GM21717 (cell line): Measurements from ENCODE around the gene ELFN1.

Experiments
- ATAC-seq: cut with Tn5 transposase; IDR thresholded peaks from one replicate; pipeline ENCODE4 v1.9.1; 2021; ENCODE audit warnings: mild to moderate bottlenecking, moderate library complexity; ENCODE audit not compliant: unreplicated experiment

Gene ELFN1

GRCh38 chr7:1693419-1693990, 23.4 kb downstream of the ELFN1 start:
- ATAC-seq, result no peak

DNA sequence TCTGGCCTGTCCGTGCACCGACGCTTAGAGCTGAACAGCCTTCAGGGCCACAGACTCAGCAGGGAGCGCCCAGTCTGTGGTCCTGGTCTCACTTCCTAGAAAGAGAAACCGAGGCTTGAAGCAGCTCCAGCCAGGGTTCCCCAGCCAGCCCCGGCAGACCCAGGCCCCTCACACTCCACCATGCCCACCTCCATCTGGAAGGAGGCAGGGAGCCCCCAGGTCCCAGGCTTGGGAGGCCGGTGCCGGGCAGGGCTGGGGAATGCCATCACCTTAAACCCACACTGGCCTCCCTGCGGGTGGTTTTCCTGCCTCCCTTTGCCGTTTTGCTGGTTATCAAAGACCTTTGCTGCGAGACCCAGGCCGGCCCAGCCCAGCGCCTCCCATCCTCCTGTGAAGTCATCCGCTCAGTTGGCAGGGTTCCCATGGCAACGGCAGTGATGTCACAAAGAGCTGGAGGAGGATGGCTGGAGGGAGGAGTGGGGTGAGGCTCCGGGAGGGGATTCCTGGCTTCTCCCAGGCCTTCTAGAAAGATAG, 24.0 kb downstream of the ELFN1 start:
- ATAC-seq, result no peak

DNA sequence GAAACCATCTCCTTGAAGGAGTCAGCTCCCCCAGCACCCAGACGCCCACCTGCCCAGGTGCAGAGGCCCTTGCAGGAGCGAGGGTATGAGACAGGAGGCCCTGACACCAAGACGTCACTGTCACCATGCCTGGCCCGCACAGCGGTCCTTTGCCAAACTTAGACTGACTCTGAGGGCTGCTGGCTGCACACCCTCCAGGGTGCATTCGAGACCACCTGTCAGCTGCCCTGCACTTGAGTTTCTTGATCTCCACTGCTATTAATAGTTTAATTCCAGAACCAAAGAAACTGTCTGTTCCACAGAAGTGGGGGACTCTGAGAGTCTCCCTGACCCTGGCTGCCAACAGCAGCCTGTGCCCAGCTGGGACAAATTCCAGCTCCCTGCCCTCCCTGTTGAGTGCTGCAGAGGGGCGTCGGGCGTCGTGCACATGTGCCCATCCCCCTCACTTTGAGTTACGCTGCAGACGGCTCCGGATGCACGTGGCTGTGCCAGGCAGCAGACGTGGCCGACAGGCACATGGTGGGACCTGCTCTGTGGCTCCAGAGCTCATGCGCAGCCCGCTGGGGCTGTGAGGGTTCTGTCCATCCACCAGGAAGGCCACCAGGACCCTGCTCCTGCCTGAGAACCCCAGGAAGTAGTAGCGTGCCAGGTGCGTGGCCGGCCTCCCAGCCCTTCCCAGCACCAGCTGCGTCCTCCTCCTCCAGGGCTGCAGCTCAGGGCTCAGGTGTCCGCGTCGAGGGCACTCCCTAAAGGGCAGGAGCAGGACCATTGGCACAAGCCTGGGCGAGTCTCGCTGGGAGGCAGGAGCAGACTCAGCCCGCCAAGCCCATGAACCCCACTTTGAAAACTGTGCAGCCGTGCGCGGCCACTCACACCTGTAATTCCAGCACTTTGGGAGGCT, 24.8 kb downstream of the ELFN1 start:
- ATAC-seq, result no peak

DNA sequence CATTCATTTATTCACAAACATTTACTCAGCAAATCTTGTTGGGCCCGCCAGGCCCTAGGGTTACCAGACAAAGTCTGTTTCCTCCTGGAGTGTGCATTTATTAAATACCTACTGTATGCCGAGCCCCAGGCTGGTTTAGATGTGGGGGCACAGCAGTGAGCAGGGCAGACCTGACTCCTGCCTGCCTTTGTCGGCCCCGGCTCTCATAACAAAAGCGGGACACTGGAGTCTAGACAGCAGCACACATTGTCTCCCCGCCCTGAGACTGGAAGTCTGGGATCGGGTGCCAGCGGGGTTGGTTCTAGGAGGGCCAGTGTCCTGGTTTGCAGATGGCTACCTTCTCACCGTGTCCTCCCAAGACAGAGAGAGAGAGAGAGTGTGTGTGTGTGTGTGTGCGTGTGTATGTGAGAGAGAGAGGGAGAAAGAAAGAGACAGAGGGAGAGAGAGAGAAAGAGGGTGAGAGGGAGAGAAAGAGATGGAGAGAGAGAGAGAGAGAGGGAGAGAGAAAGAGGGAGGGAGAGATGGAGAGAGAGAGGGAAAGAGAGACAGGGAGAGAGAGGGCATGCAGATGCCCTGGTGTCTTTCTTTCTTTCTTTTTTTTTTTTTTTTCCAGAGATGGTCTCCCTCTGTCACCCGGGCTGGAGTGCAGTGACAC, 25.9 kb downstream of the ELFN1 start:
- no peak for ATAC-seq

GRCh38 chr7:1696671-1697498, 26.8 kb downstream of the ELFN1 start:
- ATAC-seq, result no peak

DNA sequence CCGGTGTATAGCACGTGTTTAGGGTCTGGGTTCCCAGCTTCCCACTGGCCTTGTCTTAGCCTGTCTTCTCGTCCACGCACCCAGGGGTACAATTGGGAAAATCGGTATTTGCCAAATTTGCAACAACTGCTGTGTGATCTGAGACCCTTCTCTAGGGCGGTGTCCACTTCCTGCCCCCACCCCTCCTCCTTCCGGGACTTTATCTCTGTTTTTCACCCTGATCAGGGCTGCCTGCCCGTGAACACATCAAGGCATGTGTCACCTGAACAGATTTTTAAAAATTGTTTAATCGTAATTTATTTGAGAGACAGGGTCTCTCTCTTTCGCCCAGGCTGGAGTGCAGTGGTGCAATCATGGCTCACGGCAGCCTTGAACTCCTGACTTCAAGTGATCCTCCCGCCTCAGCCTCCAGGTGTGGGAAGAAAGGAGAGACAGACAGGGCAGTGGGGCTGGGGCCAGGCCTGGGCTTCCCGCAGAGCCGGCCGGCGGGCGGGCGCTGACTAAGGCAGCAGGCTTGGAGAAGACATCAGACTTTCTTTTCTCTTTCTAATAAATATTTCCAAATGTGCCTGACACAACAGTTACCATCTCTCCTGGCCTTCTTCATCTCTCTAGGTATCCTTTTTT, 27.5 kb downstream of the ELFN1 start:
- ATAC-seq, result no peak

- ATAC-seq, result no peak
Observed at GRCh38 chr7:1698201-1698600, 28.1 kb downstream of the ELFN1 start.

DNA sequence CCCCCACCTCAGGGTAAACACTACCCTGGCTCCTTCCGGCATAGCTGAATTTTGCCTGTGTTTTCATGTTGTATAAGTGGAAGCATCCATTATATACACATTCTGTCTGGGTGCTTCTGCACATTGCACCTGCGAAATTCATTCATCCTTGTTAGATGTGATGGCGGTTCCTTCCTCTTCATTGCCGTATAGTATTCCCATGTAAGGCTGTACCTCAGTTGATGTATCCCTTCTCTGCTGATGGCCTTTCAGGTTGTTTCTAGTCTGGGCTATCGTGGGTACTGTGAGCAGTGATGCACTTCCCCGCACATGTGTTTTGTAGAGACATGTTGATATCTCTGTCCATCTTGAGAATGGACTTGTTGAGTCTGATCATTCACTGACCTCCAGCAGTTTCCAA, 28.9 kb downstream of the ELFN1 start:
- ATAC-seq, result no peak

GRCh38 chr7:1700086-1700485, 30.0 kb downstream of the ELFN1 start:
- no peak for ATAC-seq

DNA sequence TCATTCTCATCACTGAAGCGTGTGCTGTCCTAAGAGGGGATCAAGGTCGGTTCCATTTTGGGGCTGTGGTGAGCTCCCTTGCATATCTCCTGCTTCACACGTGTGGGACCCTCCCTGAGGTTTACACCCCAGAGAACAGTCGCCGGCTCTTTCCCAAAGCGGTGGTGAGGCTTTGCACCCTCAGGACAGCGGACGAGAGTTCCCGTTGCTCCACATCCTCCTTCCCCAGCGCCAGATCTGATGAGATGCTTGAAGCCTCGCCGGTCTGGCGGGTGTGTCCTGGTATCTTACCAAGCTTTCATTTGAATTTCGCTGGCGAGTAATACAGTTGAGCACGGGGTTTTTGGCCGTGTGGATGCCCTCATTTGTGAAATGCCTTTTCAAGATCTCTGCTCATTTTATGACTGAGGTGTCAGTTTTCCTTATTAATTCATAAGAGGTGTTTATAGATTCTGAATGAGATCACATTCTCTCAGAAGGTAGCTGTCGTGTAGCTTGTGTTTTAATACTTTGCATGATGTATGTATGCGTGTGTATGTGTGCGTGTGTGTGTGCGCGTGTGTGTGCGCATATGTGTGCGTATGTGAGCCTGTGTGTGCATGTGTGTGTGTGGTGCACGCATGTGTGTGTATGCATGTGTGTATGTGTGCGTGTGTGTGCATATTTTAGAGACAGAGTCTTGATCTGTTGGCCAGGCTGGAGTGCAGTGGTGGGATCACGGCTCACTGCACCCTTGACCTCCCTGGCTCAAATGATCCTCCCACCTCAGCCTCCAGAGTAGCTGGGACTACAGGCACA, 30.7 kb downstream of the ELFN1 start:
- ATAC-seq, result no peak

GRCh38 chr7:1702652-1703051, 32.6 kb downstream of the ELFN1 start:
- no peak for ATAC-seq

- no peak for ATAC-seq
Observed at GRCh38 chr7:1703441-1703840, 33.4 kb downstream of the ELFN1 start.

DNA sequence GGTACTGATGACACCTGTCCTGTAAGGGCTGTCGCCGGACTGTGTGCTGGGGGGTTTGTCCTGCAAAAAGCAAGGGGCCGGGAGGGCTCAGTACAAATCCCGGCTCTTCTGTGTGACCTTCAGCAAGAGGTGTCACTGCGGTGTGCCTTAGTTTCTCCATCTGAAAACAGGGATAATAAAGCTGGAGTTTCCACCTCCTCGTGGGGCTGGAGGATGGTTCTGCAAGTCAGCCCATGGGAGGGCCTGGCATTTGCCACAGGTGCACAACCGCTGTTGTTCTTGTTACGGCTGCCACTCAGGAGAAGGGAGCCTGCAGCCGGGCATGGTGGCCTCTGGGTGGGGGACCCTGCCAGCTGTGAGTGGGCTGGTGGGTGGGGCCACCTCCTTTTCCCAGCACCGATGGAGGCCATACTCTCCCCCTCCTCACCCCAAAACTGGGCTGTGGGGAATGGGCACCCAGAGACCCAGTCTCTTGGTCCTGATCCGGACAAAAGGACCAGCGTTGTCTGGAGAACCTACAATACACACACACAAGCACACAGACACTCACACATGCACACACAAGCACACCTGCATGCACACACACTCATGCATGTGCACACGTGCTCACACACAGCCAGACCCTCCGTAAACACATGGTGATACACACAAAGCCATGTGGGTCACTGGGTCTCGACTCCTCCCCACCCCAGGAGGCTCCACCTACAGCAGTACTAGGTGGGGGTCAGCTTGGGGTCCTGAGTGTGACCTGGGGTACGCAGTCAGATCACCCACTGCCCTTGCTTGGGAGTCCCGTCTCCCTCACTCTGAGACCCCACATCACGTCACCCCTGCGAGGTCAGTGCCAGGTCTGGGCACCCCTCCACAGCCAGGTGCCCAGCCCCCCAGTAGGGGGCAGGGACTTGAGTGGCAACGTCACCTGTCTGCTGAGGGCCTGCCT, 34.1 kb downstream of the ELFN1 start:
- ATAC-seq, result no peak

DNA sequence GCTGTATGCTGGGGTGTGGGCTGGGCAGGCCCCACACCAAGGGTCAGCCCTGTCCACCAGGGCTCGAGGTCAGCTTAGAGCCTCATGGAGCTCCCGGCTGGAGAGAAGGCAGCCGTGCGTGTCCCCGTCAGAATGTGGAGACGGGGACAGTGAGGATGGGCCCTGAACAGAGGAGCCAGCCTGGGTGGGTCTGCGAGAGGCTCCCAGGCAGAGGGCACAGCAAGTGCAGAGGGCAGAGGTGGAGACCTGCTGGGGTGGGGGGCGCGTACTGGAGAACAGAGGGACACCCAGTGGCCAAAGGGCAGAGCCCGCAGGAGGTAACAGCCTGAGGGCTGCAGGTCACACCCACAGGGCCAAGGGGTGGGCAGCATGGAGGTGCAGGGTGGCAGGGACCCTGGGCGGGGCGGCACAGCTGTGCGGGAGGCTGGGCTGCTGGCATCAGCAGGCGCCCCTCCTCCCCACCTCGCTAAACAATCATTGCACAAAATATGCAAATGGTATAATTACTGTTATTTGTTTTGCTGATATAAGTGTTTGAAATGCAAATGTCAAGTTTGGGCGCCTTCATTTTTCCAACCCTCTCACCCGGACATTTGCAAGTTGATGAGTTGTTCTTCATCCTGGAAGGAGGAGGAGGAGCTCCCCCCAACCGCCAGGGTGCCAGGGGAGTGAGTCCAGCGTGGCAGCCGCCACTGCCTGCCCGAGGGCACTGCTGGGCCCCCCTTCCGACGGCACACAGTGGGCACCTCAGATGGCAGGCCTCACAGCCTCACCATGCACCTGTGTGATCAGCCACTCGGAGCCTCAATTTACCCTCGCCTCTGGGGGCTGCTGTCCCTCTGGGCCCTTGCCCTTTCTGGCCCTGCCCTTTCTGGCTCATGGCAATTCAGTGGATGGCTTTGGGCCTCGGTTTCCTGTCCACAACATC, 35.0 kb downstream of the ELFN1 start:
- no peak for ATAC-seq

DNA sequence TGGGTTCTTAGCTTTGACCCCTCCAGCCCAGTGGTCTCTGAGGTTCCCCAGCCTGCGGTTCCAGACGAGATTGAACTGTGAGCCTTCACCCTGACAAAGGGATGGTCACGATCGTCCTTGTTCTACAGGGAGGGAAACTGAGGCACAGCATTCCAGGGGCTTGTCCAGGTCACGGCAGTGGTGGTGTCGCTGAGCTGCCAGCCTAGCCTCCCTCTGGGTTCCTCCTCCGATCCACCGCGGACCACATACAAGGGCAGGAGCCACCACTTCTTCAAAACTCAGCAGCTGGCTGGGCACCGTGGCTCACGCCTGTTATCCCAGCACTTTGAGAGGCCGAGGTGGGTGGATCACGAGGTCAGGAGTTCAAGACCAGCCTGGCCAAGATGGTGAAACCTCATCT, 35.8 kb downstream of the ELFN1 start:
- no peak for ATAC-seq

DNA sequence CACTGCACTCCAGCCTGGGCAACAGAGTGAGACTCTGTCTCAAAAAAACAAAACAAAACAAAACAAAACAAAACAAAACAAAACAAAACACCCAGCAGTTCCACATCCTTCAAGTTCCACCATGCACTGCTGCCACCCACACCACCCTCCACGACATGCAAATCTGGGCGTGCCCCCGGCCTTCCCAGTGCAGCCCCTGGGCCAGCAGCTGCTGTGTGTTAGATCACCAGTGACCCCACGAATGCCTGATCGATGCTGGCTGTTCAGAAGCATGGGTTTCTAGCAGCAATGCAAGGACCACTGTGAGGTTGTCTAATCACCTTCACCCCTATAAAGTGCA, 36.3 kb downstream of the ELFN1 start:
- ATAC-seq, result no peak

- no peak for ATAC-seq
Observed at GRCh38 chr7:1706721-1707613, 36.9 kb downstream of the ELFN1 start.
